SK-N-DZ (cell line): ENCODE data around the gene USF1.
A peak's percentile ranks its signal among the peaks of the same experiment; 100 is the strongest.
"Not testable (repeated sequence)": the region's sequence is repeated elsewhere in the genome, so short reads cannot be mapped to it uniquely, and the experiment has no call there.

Source experiments
- DNase-seq: peaks from one replicate; pipeline ENCODE4 v3.0.0-alpha.2; 2015; ENCODE audit warnings: low spot score

Gene USF1

GRCh38 chr1:161079436-161080110 is 33.8 kb upstream of the USF1 start:
- no peak for DNase-seq

- DNase-seq = no peak
Measured at GRCh38 chr1:161077426-161077825, 31.6 kb upstream of the USF1 start.

DNA sequence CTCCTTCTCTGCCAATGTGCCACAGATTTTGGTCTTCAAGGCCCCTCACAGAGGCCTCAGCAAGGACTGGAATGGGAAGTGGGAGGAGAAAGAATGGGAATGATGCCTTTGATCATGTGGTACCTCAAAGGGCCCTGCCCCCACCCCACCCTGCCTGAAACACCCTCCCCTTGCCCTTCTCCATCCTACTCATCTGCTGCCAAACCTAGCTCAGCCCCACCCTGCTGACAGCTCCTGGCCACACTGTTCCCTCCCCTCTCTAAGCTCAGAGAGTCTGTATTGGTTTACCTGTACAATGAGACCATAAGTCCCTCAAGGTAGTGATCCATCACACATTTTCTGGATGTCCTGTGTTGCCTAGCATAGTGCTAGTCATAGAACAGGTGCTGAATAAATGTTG is 30.6 kb upstream of the USF1 start:
- no peak for DNase-seq

- DNase-seq = no peak
Measured at GRCh38 chr1:161074676-161075368, 29.0 kb upstream of the USF1 start.

GRCh38 chr1:161073474-161074121 is 27.8 kb upstream of the USF1 start:
- DNase-seq = no peak

DNA sequence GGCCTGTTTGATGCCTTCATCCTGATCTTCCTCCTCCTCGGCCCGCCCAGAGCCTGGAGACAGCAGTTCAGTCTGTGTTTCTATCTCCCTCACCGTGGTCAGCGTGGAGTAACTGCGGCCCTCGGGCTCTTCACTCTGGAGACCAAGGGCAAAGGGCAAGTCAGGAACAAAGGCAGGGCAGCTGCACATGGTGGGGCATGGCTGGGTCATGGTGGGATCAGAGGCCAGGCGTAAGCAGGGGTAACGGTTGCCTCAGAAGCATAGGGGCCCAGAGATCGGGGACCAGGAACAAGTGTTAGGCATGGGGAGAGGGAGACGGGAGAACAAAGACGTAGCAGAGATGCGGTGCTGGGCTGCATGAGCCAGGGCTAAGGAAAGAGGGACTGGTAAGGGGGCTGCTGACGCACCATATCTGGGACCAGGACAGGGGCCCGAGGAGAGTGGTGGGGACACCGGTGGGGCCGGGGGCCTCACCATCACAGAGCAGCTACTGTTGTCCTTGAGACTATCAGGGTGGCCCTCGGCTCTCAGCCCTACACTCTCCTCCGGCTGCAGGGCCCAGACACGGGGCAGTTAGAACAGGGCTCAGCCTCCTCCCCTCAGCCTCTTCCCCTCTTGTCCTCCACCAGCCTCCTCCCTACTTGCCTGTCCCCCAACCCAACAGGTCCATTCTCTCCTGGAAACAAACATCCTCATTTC is 27.1 kb upstream of the USF1 start:
- no peak for DNase-seq

- peak; percentile 56 for DNase-seq
Measured at GRCh38 chr1:161071886-161072371, 26.2 kb upstream of the USF1 start.

DNA sequence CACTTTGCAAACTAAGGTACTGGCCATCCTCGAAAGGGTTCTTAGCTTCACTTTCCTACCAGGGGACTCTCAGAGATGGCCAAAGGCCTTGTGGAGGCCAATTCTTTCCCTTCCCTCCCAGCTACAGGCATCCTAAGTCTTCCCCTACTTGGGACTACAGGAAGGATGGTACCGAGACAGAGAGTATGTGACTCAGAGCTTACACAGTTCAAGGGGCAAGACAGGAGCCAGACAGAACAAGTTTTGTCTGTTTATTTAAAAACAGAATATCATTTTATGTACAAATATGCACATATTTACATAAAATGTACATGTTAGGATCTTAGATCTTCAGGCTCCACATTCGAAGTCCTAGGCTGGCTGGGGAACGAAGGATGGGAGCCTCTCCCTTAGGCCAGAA is 25.0 kb upstream of the USF1 start:
- DNase-seq = no peak

DNA sequence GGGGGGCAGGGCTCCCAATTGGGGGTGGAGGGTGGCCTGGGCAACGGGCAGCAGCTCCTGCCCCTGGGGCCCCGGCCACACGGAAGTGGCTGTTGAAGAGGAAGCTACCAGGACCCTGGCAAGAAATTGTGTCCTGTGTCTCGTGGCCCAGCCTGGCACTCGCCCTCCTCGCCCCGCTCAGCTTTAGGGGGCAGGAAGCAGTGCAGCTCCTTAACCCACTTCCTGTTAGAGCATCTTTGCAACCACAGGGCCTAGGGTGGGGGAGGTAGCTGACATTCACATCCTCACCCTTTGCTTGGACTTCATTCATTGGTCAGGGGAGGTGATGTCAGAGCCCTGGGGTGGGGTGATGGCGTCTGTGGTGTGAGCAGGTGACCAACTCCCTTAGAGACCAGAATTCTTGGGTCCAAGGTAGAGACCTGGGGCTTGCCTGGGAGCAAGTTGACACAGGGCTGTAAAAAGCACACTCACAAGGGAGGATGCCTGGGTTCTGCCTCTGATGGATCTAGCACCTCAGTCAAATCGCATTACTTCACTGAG is 24.0 kb upstream of the USF1 start, which contains the start of gene ARHGAP30:
TSS of gene ARHGAP30 (minus strand) at position 161 of the 540 bp plus-strand sequence. CDS start 267 bp downstream, outside the sequence.
- DNase-seq = no peak

DNA sequence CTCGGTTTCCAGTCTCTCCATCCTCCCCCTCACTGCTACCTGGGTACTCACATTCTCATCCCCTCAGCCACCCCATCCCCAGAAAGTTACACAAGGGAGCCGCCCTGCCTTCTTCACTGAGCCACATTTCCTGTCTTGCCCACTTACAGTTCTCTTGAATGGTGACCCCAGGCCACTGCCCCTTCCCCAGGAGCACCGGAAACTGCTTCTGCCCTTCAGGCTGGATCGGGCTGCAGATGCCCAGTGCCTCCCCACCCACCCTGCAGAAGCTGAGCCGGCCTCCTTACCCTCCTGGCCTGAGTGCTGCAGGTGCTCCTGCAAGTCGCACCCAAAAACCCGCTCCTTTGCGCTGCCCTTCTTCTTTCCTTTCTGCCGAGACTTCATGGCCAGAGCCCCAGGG is 23.5 kb upstream of the USF1 start:
- DNase-seq = no peak

DNA sequence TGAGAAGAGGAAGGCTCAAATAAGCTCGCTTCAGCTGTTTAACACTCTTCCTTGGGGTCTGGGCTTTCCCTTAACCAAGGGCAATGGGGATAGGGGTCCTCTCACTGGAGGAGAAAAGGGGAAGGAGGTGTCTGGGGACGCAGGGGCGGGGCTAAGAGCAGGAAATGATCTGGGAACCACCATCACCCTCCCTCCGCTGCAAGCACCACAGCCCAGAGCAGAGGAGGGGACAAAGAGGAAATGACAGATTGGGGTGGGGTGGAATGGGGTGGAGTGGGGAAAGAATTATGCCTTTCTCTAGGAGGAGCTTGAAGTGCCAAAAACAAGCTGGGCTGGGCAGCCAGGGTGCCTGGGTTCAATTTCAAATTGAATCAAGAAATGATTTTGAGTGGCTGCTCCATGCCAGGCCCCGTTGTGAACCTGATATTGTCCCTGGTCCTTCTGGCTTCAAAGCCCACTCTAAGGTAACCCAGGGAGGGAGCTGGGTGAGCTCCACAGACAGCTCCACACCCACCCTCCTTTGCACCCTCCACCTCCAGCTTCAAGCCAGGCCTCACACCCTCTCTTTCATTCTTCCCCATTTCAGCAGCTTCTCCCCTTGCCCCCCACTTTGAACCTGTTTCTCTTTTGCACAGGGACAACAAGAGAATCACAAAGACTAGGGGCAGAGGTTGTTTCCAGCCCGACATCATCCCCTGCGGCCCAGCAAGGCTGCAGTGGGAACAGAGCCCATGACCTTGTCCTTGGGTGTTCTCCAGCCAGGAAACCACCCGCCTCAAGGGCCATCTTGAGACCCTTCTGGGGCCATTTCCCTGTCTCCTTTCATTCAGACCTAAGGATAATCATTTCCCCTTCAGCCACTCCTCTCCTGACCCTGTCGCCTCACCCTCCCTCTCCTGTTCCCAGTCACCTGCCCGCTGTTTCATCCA is 22.8 kb upstream of the USF1 start:
- no peak for DNase-seq

DNA sequence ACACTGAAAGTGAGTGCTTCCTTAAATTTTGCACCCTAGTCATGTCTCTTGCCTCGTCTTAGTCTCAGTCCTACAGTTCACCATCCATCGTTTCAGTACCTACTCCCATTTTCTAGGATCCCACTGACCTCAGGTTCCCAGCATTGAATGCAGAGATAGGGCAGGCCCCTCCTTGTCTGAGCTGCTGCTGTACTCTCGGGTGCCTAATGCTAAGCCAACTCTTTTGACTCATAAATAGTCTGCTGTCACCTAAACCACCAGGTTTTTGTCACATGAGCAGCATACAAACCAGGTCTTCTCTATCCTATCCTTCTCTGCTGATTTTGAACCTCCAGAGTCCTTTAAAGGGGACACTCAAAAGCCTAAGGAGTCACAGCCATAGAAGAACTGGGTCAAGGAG is 20.9 kb upstream of the USF1 start:
- DNase-seq = no peak

DNA sequence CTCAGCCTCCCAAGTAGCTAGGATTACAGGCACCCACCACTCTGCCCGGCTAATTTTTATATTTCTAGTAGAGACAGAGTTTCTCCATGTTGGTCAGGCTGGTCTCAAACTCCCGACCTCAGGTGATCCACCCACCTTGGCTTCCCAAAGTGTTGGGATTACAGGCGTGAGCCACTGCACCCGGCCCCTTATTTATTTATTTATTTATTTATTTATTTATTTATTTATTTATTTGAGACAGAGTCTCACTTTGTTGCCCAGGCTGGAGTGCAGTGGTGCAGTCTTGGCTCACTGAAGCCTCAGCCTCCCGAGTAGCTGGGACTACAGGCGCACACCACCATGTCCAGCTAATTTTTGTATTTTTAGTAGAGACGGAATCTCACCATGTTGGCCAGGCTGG is 19.9 kb upstream of the USF1 start:
- not testable (repeated sequence) for DNase-seq

DNA sequence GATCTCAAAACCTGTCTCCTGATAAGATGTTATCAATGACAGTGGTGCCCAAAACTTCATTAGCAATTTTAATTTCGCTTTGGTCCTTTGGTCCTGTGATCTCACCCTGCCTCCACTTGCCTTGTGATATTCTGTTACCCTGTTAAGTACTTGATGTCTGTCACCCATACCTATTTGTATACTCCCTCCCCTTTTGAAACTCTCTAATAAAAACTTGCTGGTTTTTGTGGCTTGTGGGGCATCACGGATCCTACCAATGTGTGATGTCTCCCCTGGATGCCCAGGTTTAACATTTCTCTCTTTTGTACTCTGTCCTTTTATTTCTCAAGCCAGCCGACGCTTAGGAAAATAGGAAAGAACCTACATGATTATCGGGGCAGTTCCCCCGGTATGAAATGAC is 18.2 kb upstream of the USF1 start:
- not testable (repeated sequence) for DNase-seq

DNA sequence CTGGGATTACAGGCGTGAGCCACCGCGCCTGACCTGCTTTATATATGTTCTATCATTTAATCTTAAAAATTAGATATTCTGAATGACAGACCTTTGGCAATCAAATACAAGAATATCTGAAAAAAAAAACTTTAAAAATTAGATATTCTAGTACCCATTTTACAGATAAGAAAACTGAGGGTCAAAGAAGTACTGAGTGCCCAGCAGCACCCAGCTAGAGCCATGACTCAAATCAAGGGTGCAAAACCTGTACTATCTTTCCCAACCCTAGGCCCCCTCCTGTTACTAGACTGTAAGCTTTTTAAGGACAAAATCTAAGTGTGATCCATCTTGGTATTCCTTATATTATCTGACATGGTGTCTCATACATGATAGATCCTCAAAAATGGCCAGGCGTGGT is 15.6 kb upstream of the USF1 start:
- no peak for DNase-seq

DNA sequence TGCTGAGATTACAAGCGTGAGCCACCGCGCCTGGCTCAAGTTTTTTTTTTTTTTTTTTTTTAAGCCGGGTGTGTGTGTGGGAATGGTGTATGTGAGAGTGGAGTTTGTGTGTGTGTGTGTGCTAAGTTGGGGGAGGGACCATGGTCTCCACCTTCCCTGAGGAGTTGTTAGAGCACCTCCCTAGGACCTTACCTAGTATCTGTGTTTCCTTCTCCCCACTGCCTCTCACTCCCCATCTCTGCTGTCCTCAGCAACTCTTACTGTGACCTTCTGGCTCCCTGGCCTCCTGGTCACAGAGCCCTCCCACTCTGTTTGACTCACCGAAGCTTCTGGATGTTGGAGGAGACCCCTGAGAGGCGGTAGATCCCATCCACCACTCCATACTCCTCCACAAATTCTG is 13.5 kb upstream of the USF1 start:
- no peak for DNase-seq

DNA sequence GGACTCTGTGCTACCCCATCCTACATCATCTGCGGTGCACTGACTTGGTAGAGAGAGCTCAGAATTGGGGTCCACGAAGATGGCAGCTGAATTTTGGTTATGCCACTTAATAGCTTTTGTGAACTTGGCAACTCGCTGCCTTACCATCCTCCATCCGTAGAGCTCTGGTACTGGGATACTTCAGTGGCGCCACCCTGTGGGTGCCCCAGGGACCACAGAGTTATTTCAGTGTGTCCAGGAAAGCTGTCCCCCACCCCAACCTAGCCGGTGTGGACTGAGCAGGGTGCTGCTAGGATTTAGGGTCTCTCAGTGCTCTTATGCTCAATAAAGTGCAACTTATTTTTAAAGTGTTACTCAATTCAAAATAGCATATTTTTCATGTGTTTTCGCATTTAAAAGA is 9.0 kb upstream of the USF1 start:
- no peak for DNase-seq

DNA sequence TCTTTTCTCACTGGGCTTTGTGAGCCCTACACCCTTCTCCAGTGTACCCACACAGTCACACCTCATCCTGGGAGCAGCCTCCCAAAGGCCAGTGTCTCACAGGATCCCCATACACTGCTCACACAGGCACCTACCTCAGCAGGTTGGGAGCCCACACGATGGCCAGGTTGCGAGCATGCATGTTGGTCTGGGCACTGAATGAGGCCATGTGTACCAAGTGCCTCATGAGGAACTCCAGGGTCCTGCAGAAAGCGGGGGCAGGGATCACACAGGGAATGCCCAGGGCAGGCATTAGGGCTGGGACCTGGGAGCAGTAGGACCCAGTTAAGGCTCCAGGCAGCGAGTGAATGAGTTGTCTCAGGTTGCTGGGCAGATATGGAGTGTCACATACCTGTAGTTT is 8.5 kb upstream of the USF1 start:
- DNase-seq = no peak

- DNase-seq = no peak
Measured at GRCh38 chr1:161052899-161053298, 7.1 kb upstream of the USF1 start.

DNA sequence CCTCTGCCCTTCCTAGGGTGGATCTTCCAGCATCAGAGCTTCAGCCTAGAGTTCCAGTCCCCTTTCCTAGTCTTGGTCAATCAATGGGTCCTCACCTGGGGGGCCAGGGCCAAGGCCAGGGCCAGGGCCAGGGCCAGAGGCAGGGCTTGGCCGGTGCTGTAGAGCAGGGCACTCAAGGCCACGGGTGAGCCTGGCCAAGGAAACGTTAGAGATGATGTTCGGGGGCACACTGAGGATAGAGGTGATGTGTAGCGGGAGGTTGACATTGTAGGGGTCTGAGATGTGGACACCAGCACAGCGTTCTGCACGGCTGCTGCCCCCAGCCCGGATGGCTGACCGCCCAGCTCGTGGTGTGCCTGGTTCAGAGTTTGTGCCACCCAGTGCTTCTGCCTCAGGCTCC is 5.4 kb upstream of the USF1 start:
- no peak for DNase-seq
